Left cardiac atrium (tissue), 4 donors: ENCODE results near the gene SLC9A1. TPM values are rescaled to one million over a fixed set of nuclear protein-coding genes. Genes with fewer than 3 reads are reported as not detected.

Experiments used
- ATAC-seq, 2 donors: fragments of 200-7000 bp; cut with Tn5 transposase; one replicate each; pipeline ENCODE4 v1.9.1; 2020; ENCODE audit warnings: mild to moderate bottlenecking in 2 of 2, moderate library complexity in 2 of 2
- DNase-seq: peaks from one replicate; pipeline ENCODE4 v3.0.0-alpha.2; 2020
- intact Hi-C, 2 donors: fragments of 100-400 bp; cut with DNase I; formaldehyde crosslinking; loops; one replicate each; pipeline versions ENCODE4 v1.14.1 to v1.15.1; 2022 to 2023
- total RNA-seq, 2 donors: library from RNA; stranded (reverse); fragmentation: NEBNext Ultra II Directional; extraction: Animal tissue kit (Norgen Biotek cat#: 25700); gene quantifications; one replicate each; pipeline ENCODE4 v1.2.1, GENCODE V29; 2021
- donor health status: DM: no; HTN: yes; CAD: no.
- donor health status: DM: no; HTN: yes; CAD: no; lungs with severe emphysema.
- donor health status: DM: yes; HTN: yes; CAD: no.
- donor health status: Dilated cardiomyopathy.

The SLC9A1 gene
- total RNA-seq, 2 donors from 2014 or later: 17.4 to 37.3 TPM

GRCh38 chr1:27099135-27099586 lies 55.8 kb downstream of the SLC9A1 start:
- ATAC-seq: peak; percentile 12 to 60
- intact Hi-C loops: loop anchor here (5.0 to 10.0 kb wide), 2 partner anchors 102 to 104 kb away; partner anchors contain the start of gene TRNP1 (in 1 of the 2)
- DNase-seq: peak; percentile 71

DNA sequence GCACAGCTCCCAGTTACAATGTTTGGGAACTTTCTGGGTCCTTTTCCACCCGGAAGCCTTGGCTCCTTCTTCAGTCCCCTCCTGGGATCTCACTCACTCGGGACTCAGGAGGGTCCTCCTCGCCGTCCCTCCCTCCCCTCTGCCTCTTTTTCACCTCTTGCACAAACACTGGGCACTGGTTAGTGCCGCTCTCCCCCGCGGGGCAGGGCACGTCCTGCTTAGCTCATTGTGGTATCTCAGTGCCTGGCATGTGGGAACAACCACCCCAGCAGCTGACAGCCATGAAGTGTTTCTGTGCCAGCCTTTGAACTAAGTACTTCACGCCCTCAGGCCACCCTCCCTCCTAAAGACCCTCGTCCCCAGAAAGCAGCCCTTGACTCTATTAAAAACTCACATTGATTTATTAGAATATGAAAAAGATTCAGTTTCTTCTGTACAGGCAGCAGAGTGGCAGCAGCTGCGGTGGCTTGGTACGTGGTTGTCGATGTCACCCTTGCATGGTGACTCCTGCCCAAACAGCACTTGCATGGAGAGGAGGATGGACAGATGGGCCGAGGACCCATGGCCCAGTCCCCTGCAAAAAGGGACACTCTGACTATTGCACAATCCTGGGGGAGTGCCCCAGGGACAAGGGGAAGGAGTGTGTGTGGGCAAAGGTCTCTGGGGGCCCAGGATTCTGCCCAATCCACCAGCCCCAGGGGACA lies 56.3 kb downstream of the SLC9A1 start:
- intact Hi-C loops: loop anchor here (5.0 to 10.0 kb wide), 2 partner anchors 101 to 104 kb away; partner anchors contain the start of gene TRNP1 (in 1 of the 2)

DNA sequence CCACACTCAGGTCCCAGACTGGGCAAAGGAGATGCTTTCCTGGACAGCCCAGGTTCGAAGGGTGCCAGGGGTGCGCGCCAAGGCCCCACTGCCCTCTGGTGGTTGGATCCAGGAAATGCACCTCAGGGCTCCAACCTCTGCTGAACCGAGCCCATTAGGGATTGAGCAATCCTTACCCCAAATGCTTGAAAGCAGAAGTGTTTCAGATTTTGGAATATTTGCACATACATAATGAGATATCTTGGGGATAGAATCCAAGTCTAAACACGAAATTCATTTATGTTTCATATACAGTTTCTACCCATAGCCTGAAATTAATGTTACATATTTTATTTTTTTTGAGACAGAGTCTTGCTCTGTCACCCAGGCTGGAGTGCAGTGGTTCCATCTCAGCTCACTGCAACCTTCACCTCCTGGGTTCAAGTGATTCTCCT lies 57.4 kb downstream of the SLC9A1 start:
- intact Hi-C loops: loop anchor here (1.0 to 10.0 kb wide), 4 partner anchors 52 to 103 kb away; partner anchors contain the start of gene TRNP1 (in 1 of the 2)
- ATAC-seq (peak; percentile 45 to 48), DNase-seq (peak; percentile 81)

More for the DNA sequence above, 56.3 kb downstream of the SLC9A1 start:
- DNase-seq (no peak), ATAC-seq (peak; percentile 26 to 32)

- ATAC-seq: no peak
- no peak for DNase-seq
- intact Hi-C loops: loop anchor here (5.0 to 10.0 kb wide), 2 partner anchors 98 to 101 kb away; partner anchors contain the start of gene TRNP1 (in 1 of the 2)
Measured at GRCh38 chr1:27095576-27095975, 59.3 kb downstream of the SLC9A1 start.

GRCh38 chr1:27092888-27093287 lies 62.0 kb downstream of the SLC9A1 start:
- no peak for ATAC-seq
- no peak for DNase-seq
- intact Hi-C loops: loop anchor here in 1 of 2 donors (10.0 kb wide), 1 partner anchor 98 kb away; the partner anchor contains the start of gene TRNP1

- ATAC-seq: no peak
- intact Hi-C loops: loop anchor here in 1 of 2 donors (10.0 kb wide), 1 partner anchor 96 kb away; the partner anchor contains the start of gene TRNP1
Measured at GRCh38 chr1:27090911-27091310, 64.0 kb downstream of the SLC9A1 start.

DNA sequence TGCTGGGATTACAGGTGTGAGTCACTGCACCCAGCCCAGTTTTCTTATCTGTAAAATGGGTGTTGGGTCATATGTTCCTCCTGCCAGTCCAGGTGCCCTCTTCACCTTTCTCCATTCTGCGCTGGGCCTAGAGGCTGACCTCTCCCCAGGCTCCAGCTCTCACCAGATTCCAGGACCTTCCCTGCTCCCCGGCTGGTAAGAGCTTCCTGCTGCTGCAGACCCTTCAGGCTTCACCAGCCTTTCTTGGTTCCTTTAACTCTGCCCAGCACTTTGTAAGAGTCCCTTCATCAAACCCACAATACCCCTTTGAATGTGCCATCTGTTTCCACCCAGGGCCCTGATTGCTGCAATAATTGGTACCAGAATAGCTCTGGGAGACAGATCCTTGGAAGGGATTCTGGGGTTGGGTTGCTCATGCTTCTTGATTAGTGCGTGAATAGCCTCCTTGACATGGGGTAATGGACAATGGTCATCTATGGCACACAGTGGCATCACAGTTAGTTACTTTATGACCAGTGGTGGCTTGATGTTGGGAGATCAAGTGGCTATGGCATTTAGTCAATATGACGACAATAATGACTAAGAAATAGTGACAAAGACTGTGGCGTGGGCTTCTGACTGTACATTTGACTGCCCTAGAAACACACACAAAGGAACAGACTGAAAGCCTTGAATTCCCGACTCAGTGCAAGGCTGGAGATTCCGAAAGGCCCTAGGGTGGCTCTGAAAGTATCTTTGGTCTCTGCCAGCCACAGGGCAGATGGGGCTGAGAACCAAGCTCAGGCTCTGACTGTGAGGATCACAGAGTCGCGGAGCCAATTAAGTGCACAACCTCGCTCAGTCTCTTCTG lies 67.3 kb downstream of the SLC9A1 start:
- intact Hi-C loops: no loop called here
- DNase-seq: no peak
- no peak for ATAC-seq

More at GRCh38 chr1:27090911-27091310, 64.0 kb downstream of the SLC9A1 start:
- DNase-seq: no peak

DNA sequence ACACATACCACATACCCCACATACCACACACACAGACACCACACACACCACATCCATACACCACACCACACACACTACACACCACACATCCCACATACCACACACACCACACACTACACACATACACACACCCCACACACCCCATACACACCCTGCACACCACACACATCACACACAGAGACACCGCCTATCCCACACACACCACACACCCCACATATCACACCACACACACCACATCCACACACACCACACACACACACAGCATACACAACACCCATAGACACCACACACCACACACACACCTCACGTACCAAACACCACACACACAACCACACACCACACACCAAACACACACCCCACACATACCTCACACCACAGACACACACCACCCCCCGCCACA lies 68.3 kb downstream of the SLC9A1 start:
- no peak for DNase-seq
- peak in 1 of 2 donors; percentile 15 for ATAC-seq
- intact Hi-C loops: no loop called here

DNA sequence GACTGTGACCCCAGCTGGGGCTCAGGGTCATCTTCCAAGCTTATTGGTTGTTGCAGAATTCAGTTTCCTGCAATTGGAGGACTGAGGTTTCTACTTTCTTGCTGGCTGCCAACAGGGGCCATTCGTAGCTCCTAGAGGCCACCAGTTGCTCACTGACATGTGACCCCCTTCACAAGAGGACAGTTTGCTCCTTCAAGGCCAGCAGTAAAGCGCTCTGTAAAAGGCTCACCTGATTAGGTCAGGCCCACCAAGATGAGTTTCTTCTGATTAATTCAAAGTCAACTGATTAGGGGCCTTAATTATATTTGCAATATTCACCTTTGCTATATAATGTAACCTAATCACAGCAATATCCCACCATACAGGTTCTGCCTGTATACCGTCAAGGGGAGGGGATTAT lies 68.9 kb downstream of the SLC9A1 start:
- intact Hi-C loops: no loop called here
- ATAC-seq (no peak), DNase-seq (no peak)

GRCh38 chr1:27084107-27084506 lies 70.8 kb downstream of the SLC9A1 start:
- no peak for ATAC-seq
- intact Hi-C loops: no loop called here
- DNase-seq: no peak

DNA sequence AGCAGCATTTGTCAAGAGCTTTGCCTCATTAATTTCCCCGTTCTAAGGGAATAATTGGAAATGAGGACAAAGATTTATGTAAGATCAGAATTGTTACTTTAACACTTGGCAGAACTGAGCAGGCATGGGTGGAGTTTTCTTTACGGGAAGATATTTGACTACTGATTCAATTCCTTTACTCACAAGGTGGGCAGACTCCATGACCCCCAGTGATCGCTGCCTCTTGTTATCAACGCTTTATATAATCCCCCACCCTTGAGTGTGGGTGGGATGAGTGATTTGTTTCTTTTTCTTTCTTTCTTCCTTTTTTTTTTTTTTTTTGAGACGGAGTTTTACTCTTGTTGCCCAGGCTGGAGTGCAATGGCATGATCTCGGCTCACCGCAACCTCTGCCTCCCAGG lies 77.0 kb downstream of the SLC9A1 start:
- ATAC-seq (no peak), DNase-seq (no peak)
- intact Hi-C loops: no loop called here

- DNase-seq (no peak), ATAC-seq (no peak)
- intact Hi-C loops: no loop called here
Measured at GRCh38 chr1:27076803-27077202, 78.1 kb downstream of the SLC9A1 start.

- intact Hi-C loops: no loop called here
- ATAC-seq: peak in 1 of 2 donors; percentile 40
- DNase-seq: no peak
Measured at GRCh38 chr1:27074175-27074780, 80.6 kb downstream of the SLC9A1 start.

DNA sequence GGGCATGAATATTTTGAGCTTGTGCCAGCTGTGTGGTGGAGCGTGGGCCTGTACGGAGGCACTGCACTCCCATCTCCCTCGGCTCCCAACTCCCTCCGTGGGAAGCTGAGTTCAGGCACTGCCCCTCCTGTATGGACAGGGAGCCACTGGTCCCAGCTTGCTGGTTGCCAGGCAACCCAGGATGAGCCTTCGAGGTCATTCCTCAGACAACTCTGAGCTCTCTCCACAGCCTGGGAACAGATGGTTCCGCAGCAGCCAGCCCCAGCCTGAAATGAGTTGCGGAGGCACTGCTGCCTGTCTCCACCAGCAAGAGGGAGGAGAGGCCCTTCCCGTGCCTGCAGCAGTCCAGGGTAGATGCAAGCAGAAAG lies 83.9 kb downstream of the SLC9A1 start:
- intact Hi-C loops: no loop called here
- no peak for DNase-seq
- peak in 1 of 2 donors; percentile 59 for ATAC-seq

- intact Hi-C loops: no loop called here
- DNase-seq: no peak
- ATAC-seq: peak in 1 of 2 donors; percentile 30
Measured at GRCh38 chr1:27070390-27071048, 84.4 kb downstream of the SLC9A1 start.

DNA sequence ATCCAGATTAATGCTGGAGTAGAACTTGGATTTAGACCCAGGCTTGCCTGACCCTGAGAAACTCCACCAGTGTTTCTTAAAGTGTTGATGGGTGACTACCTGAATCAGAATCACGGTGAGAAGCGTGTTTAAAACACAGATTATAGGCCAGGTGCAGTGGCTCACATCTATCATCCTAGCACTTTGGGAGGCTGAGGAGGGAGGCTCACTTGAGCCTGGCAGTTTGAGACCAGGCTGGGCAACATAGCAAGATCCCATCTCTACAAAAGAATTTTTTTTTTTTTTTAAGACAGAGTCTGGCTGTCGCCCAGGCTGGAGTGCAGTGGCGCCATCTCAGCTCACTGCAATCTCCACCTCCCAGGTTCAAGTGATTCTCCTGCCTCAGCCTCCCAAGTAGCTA lies 86.0 kb downstream of the SLC9A1 start:
- intact Hi-C loops: no loop called here
- ATAC-seq (no peak), DNase-seq (no peak)

DNA sequence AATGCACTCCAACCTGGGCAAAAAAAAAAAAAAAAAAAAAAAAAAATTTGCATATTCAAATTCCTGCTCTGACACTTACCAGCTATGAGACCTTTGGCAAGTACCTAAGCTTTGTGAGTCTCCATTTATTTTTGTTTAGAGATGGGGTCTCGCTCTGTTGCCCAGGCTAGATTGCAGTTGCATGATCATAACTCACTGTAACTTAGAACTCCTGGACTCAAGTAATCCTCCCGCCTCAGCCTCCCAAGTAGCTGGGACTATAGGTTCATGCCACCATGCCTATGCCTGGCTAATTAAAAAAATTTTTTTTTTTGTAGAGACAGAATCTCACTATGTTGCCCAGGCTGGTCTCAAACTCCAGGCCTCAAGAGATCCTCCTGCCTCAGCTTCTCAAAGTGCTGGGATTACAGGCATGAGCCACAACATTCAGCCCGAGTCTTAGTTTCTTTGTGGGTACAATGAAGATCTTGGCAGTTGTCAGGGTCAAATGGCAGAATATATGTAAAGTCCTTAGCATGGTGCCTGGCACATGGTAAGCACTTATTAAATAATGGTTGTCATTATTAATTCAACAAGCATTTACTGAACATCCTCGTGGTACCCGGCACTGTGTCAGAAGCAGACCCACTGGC lies 88.8 kb downstream of the SLC9A1 start:
- ATAC-seq: no peak
- DNase-seq: no peak

DNA sequence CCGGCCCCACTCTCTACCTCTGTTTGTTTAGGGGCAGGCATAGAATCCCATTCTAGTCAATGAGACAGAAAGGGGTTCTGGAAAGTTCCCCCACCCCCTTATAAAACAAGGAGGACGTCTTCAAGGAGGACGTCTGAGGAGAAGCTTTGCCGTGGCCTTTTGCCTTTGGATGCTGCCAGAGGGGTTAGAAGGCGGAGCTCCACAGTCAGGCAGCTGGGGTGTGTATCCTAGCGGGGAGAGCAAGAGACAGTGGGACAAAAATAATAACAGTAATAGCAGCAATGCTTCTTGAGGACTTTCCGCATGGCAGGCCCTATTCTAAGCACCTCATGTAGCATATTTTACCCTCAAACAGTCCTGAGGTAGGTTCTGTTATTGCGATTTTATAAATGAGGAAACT lies 94.0 kb downstream of the SLC9A1 start:
- intact Hi-C loops: no loop called here

More for the DNA sequence above, 88.8 kb downstream of the SLC9A1 start:
- intact Hi-C loops: no loop called here

More for the DNA sequence above, 94.0 kb downstream of the SLC9A1 start:
- DNase-seq (no peak), ATAC-seq (no peak)
